ENCODE measurements around the gene TMEM179B.
A peak's percentile ranks its signal among the peaks of the same experiment; 100 is the strongest.
"Not testable (repeated sequence)": the region's sequence is repeated elsewhere in the genome, so short reads cannot be mapped to it uniquely, and the experiment has no call there.

Gene TMEM179B

GRCh38 chr11:62791501-62792201 lies 4.4 kb downstream of the TMEM179B start, which contains the start of gene TMEM223:
Gene TMEM223, minus strand, starts transcription at chr11:62792006. Its CDS starts 12 bp downstream, at chr11:62791994.
- DNase-seq: peak; percentile 77

DNA sequence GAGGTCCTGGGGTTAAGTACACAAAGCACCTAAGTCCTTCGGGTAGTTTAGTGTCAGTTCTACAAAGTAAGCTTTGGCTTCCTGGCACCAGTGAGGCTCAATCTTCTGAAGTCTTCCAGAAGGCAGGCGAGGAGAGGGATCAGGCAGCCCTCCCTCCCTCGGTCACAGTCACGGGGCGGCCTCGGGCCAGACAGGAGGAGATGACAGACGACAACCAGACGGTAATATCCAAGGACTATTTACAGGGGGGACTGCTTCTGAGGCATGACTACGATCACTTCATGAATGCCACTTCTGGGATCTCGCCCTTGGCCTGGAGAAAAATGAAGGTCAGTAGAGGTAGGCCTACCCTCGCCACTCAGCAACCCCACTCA lies 5.0 kb downstream of the TMEM179B start:
- no peak for DNase-seq

DNA sequence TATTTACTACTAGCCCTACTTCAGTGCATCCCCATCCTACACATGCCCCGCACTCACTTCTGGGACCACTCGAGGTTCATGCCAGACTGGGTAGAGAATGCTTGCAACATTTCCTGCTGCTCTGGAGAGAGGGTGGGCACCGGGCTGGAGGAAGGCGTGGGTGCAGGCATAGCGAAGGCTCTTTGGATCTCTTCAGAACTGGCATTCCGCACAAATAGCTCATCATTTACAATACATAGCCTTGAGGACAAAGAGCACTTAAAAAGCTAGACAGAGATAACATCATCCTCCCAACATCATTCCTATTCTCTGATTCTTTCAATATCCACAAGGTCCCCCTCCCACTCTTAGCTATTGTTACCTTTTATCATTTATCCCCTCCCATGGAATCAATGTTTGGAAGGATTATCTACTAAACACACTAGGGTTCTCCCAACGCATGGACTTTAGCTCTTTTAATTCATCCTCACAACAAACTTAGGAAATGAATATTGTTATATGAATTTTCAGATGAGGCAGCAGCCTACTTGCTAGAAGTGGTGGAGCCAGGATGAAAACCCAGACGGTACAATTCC lies 7.1 kb downstream of the TMEM179B start:
- DNase-seq: no peak

DNA sequence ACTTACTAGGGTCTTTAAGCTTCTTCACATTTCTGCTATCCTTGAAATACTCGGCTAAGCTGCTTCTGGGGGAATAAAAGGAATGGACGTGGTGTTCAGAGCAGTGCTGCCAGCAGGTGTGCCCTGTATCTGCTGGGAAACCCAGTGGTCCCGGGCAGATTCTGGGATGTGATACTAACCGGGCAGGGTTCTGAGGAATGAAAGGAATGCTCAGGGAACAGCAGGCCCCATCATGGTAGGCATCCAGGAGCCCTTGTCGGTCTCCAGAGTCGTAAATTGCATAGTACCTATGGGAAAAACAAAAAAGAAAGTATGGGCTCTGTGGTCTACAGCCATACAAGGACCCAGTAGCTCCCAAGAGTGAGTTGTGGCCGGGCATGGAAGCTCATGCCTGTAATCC lies 9.1 kb downstream of the TMEM179B start:
- no peak for DNase-seq

GRCh38 chr11:62799486-62799885 lies 12.3 kb downstream of the TMEM179B start:
- no peak for DNase-seq

GRCh38 chr11:62801071-62801470 lies 13.9 kb downstream of the TMEM179B start:
- DNase-seq: no peak

DNA sequence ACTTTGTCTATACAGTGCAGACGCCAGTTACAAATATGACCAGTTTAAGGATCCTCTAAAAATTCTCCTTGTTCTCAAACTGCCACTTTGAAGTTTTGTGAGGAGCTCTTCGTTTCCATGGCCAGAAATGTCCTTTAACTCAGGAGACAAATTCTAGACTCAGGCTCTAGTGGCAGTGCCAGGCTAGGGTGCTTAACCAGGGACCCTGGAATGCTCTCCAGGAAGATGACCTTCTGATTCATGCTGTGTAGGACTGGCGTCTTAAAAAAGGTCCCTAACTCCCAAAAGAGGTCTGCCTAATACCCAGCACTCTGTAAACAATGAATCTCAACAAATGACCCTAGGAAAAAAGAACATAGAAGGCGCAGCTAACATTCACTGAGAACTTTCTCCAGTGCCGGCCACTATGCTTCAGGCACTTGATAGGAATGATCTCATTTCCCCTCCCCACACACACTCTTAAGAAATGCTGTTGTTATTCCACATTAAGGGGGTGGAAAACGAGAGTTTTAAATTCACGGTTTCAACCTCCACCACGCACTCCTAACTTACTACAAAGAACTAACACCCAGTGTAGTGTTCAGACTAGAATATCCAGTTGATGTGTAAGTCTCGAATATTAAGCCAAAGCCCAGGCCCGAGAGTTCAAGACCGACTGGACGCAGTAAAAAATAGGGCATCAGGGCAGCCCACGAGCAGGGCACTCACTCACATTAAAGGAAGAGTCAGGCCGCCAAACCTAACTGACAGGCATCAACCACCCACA lies 17.3 kb downstream of the TMEM179B start:
- no peak for DNase-seq

- DNase-seq: peak; percentile 92
These were observed 18.1 kb downstream of the TMEM179B start, which contains the start of gene NXF1 for GRCh38 chr11:62805076-62805892. Gene NXF1, minus strand, starts transcription at chr11:62805440. Its CDS starts 84 bp downstream, at chr11:62805356.

DNA sequence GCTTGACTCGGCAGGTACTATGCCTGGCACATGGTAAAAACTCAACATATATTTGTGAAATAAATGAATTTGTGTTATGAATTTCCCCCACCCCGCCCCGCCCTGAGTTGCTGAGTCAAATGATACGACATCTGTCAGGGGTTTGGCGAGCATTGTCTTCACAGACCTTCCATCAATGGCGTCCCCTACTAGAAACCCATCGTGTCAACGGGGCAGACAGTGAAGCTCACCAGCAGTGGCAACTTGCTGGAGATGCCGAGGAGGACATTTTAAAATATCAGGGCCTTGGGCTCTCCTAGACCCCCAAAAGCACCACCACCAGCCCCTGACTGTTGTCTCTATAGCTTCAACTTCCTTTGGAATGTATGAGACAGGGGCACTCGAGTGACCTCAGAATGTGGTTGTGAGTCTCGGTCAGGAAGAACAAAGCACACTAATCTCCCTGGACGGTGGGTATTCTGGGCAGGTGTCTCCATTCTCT lies 18.8 kb downstream of the TMEM179B start:
- no peak for DNase-seq

DNA sequence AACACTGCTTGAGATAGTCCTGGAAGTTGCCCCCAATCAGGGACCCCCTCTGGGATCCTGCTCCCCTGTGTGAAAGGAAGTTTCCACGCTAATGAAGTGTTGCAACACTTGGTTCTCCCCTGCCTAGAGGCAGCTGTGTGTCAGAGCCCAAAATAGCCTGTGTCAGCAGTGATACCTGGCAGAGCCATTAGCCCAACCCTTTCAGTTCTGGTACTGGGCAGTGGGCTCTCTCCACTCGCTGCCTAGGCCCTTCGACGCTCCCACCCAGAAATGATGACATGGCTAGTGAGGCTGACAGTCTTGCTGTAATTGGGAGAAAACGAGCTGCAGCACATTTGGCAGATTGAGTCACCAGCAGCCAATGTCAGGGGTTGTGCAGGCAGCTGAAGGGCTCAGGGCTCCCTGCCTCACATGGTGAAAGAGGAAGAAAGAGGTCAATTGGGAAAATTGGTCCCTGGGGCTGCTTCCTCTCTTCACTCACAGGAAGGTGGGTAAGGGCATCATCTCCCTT lies 19.5 kb downstream of the TMEM179B start:
- DNase-seq: no peak

- no peak for DNase-seq
These were observed 23.5 kb downstream of the TMEM179B start for GRCh38 chr11:62810748-62811147.

GRCh38 chr11:62811659-62812058 lies 24.5 kb downstream of the TMEM179B start:
- no peak for DNase-seq

DNA sequence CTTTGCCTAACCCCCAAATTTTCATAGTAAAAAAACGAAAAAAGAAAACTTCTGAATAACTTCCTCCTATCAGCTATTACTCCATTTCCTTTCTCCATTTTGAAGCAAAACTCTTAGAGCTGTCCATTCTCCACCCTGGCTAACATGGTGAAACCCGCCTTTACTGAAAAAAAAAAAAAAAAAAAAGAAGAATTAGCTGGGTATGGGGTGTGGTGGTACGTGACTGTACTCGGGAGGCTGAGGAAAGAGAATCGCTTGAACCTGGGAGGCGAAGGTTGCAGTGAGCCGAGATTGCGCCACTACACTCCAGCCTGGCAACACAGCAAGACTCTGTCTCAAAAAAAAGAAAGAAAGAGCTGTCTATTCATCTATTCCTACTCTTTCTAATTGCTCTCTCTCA lies 29.4 kb downstream of the TMEM179B start:
- DNase-seq: no peak

DNA sequence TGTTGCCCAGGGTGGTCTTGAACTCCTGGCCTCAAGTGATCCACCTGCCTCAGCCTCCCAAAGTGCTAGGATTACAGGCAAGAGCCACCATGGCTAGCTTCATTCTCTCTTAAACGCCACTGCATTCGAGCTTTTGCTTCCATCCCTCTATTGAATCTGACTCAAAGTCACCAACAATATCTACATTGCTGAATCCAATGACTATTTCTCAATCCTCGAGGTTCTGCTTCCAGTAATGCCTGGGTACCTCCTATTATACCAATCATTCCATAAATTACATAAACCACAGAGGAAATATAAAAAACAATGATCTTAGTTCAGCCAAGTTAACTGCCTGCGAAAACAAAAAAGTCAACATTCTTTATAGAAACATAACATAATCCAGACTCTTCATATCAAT lies 29.9 kb downstream of the TMEM179B start:
- DNase-seq: no peak

DNA sequence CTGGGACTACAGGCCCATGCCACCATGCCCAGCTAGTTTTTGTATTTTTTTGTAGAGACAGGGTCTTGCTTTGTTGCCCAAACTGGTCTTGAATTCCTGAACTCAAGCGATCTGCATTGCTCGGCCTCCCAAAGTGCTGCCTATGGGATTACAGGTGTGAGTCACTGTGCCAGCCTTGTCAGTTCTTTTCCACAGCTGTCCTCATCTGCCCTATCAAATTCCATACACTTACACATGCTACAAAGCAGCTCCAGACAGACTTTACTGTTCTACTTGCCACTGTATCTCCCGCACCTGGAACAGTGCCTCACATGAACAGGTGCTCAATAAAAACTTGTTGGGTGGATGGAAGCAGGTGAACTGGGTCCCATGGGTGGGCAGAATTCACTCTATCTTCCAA lies 36.5 kb downstream of the TMEM179B start:
- DNase-seq: no peak

- DNase-seq: not testable (repeated sequence)
These were observed 40.9 kb downstream of the TMEM179B start for GRCh38 chr11:62828130-62828529.

- peak; percentile 35 for DNase-seq
These were observed 43.8 kb downstream of the TMEM179B start for GRCh38 chr11:62830904-62831519.

DNA sequence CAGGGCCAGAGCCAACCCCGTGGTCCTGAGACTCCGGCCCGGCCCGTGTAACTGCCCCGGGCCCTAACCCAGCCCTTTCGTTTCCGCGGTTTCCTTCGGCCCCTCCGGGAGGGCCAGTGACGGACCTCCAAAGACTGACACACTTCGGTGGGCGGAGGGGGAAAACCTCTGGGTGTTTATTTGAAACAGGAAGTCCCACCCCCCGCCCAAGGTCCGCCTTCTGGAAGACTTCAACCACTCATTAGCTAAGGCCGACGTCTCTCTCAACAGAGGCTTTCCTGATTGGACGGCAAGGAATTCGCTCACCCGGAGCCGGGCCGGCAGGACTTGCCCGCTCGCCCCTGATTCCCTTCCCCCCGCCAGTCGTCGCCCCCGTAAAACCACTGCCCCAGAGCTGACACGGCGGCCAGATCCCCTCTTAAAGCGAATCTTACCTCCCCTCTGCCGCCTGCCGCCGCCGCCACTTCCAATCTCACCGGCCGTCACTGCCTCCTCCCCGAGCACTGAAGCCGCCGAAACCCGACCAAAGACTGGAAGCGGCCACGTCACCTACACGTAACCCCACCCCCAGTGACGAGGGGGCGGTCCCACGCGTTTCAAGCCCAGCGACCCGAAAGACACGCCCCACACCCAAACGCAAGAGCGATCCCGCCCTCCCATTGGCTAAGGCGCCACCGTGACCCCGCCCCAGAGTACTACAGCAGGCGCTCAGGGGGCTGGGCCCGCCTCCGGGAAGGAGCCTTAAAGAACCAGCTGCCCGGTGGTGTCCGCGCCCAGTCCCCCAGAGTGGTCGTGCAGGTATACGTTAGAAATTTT lies 44.5 kb downstream of the TMEM179B start, which contains the start of gene STX5:
Gene STX5, minus strand, starts transcription at position 532 of the 816 bp plus-strand sequence. CDS start 808 bp downstream, outside the sequence.
- DNase-seq: peak; percentile 98

DNA sequence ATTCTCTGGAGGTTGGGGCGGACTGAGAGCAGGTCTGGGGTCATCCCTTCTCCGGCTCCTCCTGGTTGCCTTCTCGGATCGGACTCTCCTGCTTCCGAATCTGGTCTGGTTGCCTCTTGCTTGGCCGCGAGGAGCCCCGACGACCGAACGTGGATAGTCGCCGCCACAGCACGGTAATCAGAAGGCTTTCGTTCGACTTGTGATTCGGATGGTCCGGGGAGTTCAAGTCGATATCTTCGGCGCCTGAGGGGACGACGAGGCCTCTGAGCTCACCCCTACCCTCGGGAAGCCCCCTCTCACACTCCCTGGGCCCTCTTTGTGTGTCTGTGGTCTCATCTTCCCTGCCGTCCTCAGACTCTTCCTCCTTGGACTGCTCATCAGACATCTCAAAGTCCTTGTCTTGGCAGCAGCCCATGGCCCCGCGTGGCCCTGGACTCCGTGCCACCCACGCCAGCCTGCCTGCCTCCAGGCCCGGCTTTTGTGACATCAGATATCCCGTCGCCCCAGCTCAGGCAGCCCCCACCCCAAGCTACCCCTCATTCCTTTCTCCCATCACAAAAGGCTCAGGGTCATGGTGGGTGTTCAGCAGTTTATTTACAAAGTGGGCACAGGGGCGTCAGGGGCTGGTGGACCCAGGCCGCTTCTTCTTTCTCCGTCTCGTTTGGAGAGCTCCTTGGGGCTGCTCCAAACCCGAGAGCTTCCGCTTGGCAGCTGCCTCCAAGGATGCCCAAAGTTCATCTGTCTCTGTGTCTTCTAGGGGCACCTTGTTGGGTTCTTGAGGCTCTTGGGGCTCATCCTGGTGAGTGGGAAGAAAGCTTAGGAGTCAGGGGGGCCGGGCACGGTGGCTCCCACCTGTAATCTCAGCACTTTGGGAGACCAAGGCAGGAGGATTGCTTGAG lies 45.4 kb downstream of the TMEM179B start, which contains the start of gene TEX54:
Gene TEX54, minus strand, starts transcription at position 506 of the 899 bp plus-strand sequence.
- DNase-seq: no peak

DNA sequence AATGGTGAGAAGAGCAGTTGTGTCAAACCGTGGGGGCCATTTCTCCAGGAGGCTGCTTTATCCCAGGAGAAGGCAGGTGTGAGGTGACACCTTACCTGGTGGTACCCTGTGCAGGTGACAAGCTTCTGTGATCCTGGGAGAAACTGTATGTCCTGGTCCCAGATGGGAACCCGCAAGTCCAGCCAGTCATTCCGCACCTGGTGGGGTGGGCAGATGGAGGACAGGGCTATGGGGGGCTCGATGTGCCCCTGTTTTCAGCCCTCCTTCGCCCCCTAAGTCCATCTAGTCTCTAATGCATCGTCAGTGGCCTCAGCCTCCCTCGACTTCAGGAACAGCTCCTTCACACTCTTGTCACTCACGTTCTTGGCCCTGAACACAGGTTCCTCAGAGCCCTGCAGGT lies 48.1 kb downstream of the TMEM179B start:
- no peak for DNase-seq

Measured in NCI-H1436 (cell line).